Head of caudate nucleus (tissue), 42 donors: ENCODE measurements around the gene MAPK13.
"Not testable (repeated sequence)": the region's sequence is repeated elsewhere in the genome, so short reads cannot be mapped to it uniquely, and the experiment has no call there.

Experiments
- DNase-seq, 42 donors: peaks; one replicate each; pipeline versions ENCODE4 v3.0.0 to v3.0.0-alpha.2; 2020 to 2021; ENCODE audit warnings: mixed read lengths in 7 of 42
- intact Hi-C: fragments of 100-400 bp; cut with DNase I; formaldehyde crosslinking; loops from one replicate; pipeline ENCODE4 v1.15.0; 2022

Gene MAPK13

GRCh38 chr6:36124881-36125280 is 5.4 kb upstream of the MAPK13 start:
- DNase-seq = no peak
- intact Hi-C loops = loop anchor here (5.0 to 10.0 kb wide), 2 partner anchors 72 to 230 kb away; partner anchors contain the start of gene BRPF3

DNA sequence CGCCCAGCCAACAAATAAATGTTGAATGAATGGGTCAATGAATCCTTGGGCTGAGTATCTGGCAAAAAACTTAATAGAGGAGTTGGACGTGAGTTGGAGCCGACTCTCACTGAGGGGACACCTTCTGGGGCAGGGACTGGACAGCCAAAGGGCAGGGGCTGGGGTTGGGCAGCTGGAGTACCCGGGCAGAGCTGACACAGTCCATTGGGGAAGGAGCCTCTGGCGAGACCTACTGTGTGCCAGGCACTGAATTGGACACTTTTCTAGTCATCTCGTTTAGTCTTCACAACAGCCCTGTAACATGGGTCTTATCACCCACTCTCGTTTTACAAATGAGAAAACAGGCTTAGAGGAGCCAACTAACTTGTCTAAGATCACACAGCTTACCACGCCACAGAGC is 4.7 kb upstream of the MAPK13 start:
- intact Hi-C loops = loop anchor here (10.0 kb wide), 1 partner anchor 229 kb away; no protein-coding TSS in a partner anchor
- DNase-seq = peak in 1 of 42 donors; percentile 1

GRCh38 chr6:36126121-36126520 is 4.2 kb upstream of the MAPK13 start:
- peak in 1 of 42 donors; percentile 16 for DNase-seq
- intact Hi-C loops = loop anchor here (10.0 kb wide), 1 partner anchor 229 kb away; no protein-coding TSS in a partner anchor

GRCh38 chr6:36126553-36127458 is 3.5 kb upstream of the MAPK13 start:
- DNase-seq = peak in 1 of 42 donors; percentile 21
- intact Hi-C loops = loop anchor here (10.0 kb wide), 1 partner anchor 228 kb away; no protein-coding TSS in a partner anchor

- peak in 2 of 42 donors; percentile 53 to 63 for DNase-seq
- intact Hi-C loops = loop anchor here (10.0 kb wide), 1 partner anchor 227 kb away; no protein-coding TSS in a partner anchor
These were observed 2.8 kb upstream of the MAPK13 start for GRCh38 chr6:36127462-36128016.

DNA sequence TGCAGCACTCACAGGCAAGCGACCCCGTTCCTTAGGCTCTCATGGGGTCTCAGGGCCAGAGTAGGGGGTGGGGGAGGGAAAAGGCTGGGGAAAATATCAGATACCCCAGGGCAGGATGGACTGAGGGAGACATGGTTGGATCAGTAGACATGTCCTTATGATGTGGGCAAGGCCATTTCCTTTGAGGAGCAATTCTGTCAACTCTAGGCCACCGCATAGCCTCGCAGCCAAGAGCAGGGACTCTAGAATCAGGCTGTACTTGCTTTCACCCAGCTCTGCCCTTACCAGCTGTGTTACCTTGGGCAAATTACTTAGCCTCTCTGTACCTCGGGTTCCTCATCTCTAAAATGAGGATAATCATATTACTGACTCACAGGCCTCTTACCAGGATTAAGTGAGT is 2.2 kb upstream of the MAPK13 start:
- DNase-seq = no peak
- intact Hi-C loops = loop anchor here (10.0 kb wide), 1 partner anchor 227 kb away; no protein-coding TSS in a partner anchor

- DNase-seq = no peak
- intact Hi-C loops = loop anchor here (10.0 kb wide), 1 partner anchor 226 kb away; no protein-coding TSS in a partner anchor
These were observed 1.5 kb upstream of the MAPK13 start for GRCh38 chr6:36128793-36129192.

- intact Hi-C loops = loop anchor here (10.0 kb wide), 1 partner anchor 225 kb away; no protein-coding TSS in a partner anchor
- DNase-seq = not testable (repeated sequence)
These were observed 979 bp upstream of the MAPK13 start for GRCh38 chr6:36129334-36129733.

DNA sequence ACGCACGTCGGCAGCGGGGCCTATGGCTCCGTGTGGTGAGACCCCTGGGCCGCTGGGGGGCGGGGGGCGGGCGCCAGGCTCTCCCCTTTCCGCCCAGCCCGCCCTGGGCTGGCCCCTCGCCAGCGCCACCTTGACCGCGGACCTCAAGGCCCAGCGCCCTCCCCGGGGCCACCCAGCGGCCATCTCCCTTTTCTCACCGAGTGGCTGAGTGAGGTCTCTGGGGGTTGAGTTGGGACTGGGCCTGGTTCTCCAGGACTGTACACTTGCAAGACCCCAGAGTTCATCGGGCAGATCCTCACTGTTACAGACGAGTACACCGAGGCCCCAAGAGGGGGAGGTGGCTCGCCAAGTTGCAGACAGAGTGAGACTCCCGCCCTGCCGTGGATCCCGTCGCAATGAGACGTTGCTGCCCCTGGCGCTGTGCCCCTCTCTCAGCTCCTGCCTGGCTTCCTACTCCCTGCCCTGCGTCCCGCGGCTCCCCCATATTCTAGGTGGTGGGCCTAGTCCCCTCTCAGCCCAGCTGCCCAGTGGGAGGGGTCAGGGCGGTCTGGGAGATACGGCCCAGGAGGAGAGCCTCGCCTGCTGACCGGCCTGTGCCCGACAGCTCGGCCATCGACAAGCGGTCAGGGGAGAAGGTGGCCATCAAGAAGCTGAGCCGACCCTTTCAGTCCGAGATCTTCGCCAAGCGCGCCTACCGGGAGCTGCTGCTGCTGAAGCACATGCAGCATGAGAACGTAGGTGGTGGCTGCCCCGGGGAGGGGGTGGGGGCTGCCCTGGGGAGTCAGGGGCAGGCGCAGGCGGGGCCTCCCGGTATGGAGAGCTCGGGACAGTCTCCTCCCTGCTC is 576 bp downstream of the MAPK13 start:
- intact Hi-C loops = no loop called here

GRCh38 chr6:36131511-36132245 is 1.4 kb downstream of the MAPK13 start:
- peak in 3 of 42 donors; percentile 27 to 38 (median 27) for DNase-seq
- intact Hi-C loops = no loop called here

More for the DNA sequence above, 576 bp downstream of the MAPK13 start:
- DNase-seq = peak in 2 of 42 donors; percentile 24 to 33

DNA sequence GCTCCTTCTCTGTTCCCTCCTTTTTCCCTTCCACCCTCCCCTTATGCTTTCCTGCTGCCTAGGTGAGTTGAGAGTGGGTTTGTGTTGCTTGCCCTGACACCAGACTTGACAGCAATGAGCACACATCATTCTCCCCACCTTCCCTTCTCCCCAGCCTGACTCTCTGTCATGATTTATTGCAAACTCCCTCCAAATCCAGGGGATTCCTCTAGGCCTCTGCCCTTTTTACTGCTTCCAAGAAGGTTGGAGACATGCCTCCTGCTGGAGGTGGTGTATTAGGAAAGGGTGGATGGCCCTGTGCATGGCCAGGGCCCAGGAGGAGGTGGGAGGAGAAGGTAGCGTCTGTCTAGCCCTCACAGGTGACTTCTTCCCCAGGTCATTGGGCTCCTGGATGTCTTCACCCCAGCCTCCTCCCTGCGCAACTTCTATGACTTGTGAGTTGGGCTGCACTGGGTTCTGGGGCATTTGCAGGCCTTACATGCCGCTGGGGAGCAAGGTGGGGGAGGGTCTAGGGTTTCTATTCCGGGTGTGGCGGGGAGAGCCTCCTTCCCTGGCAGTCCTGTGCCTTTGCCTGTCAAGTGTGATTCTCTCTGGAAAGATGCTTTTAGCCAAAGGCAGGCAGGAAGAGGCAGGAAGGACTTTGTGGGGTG is 2.1 kb downstream of the MAPK13 start:
- peak in 1 of 42 donors; percentile 28 for DNase-seq
- intact Hi-C loops = no loop called here

DNA sequence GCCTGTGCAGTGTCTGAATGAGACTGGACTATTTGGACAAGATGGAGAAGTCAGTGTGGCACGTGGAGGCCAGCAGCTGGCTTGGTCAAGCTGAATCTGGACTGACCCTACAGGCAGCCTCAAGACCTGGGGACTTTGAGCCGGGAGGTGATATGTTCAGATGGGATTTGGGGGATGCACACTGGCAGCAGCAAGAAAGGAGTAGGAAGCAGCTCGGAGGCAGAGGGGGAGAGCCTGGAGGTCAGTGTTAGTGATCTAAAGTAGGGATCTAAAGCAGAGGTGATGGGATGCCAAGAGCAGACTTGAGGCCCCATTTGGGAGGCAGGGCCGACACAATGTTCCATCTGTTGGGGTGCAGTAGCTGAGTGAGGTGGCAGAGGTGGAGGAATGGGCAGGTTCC is 2.8 kb downstream of the MAPK13 start:
- no peak for DNase-seq
- intact Hi-C loops = no loop called here

- intact Hi-C loops = no loop called here
- DNase-seq = no peak
These were observed 3.6 kb downstream of the MAPK13 start for GRCh38 chr6:36133912-36134311.

DNA sequence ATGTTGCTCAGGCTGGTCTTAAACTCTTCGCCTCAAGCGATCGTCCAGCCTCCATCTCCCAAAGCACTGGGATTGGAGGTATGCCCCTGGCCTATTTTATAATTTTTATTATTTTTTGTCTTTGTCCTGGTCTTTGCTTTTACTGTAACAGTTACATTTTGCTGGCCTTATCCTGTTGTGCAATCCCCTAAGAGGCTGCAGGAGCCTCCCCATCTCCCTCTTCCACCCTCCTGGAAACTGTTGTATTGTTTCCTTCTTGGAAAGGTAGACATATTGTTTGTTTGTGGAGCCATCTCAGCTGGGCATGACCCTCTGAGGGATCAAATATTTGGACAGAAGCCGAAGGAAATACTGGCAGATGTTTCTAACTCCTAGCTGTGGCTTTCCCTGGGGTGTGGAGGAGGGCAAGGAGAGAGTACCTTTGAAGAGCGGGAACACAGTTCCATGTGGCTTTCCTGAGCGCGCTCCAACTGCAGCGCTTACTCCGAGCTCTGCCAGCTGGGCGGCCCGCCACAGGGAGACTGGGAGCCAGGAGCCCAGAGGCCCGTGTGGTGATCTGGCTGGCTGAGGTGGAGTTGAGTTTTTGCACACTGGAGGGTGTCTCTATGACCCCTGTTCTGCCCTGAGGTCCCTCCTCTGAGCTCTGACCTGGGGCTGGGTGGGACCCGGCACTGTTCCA is 4.9 kb downstream of the MAPK13 start:
- intact Hi-C loops = no loop called here
- peak in 1 of 42 donors; percentile 29 for DNase-seq

- intact Hi-C loops = no loop called here
- no peak for DNase-seq
These were observed 5.7 kb downstream of the MAPK13 start for GRCh38 chr6:36136034-36136433.

GRCh38 chr6:36136551-36136950 is 6.2 kb downstream of the MAPK13 start:
- intact Hi-C loops = no loop called here
- no peak for DNase-seq

DNA sequence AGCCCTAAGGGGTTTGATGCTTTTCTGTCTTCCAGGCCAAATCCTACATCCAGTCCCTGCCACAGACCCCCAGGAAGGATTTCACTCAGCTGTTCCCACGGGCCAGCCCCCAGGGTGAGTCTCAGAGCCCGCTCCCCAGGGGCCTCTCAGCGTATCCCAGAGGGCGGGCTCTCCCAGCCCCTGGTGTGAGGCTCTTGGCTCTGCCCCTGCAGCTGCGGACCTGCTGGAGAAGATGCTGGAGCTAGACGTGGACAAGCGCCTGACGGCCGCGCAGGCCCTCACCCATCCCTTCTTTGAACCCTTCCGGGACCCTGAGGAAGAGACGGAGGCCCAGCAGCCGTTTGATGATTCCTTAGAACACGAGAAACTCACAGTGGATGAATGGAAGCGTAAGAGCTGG is 8.4 kb downstream of the MAPK13 start:
- intact Hi-C loops = no loop called here
- DNase-seq = no peak
